ENCODE data around the gene RETSAT. TPM values are rescaled to one million over a fixed set of nuclear protein-coding genes. Genes with fewer than 3 reads are reported as not detected.

Gene RETSAT
- total and polyA plus RNA-seq, 12 donors = 20.3 to 87.4 (median 35.6) TPM

GRCh38 chr2:85378257-85378656, 23.9 kb upstream of the RETSAT start:
- Histone ChIP-seq H3K9me3 (peaks cover 0 to 18% (median 0%) of the 10 kb centered on the region in 11 donors), H3K27ac (no peak overlapping the region), H3K4me1 (no peaks in the 10 kb centered on the region), H3K27me3 (no peaks in the 10 kb centered on the region), H3K36me3 (peaks cover 0 to 91% (median 37%) of the 10 kb centered on the region in 9 donors), H3K4me3 (no peak overlapping the region)
- DNase-seq (no peak), ATAC-seq (no peak)
- WGBS, 2 donors = 89 to 91% methylated on average over 5 of the region's 5 CpGs
- intact Hi-C loops (cut with DNase I) = no loop called here
- no peak for TF ChIP-seq CTCF (IDR thresholded peaks at IDR 0.05)

- DNase-seq (no peak), ATAC-seq (no peak)
- H3K27ac ChIP-seq = no peak overlapping the region
- no peaks in the 10 kb centered on the region for H3K4me1 ChIP-seq
- H3K36me3 ChIP-seq = peaks cover 0 to 89% (median 32%) of the 10 kb centered on the region in 9 donors
- no peaks in the 10 kb centered on the region for H3K27me3 ChIP-seq
- H3K9me3 ChIP-seq = peaks cover 0 to 19% (median 0%) of the 10 kb centered on the region in 11 donors
- H3K4me3 ChIP-seq = no peak overlapping the region
- TF ChIP-seq CTCF (IDR thresholded peaks at IDR 0.05) = no peak
- 92 to 93% methylated on average over 11 of the region's 11 CpGs for WGBS, 2 donors
- intact Hi-C loops (cut with DNase I) = no loop called here
Observed at GRCh38 chr2:85377083-85377482, 22.8 kb upstream of the RETSAT start.

GRCh38 chr2:85376291-85377065, 22.1 kb upstream of the RETSAT start:
- 96 to 97% methylated on average over 5 of the region's 5 CpGs for WGBS, 2 donors
- TF ChIP-seq CTCF (IDR thresholded peaks at IDR 0.05) = no peak
- intact Hi-C loops (cut with DNase I) = no loop called here

GRCh38 chr2:85371045-85371444, 16.7 kb upstream of the RETSAT start:
- no peak for TF ChIP-seq CTCF (IDR thresholded peaks at IDR 0.05)
- intact Hi-C loops (cut with DNase I) = no loop called here
- no peaks in the 10 kb centered on the region for H3K4me1 ChIP-seq
- DNase-seq (no peak), ATAC-seq (peak in 1 of 8 donors; percentile 55)
- 98% methylated on average over 11 of the region's 11 CpGs for WGBS, 2 donors
- H3K27me3 ChIP-seq = no peaks in the 10 kb centered on the region
- H3K9me3 ChIP-seq = peaks cover 0 to 13% (median 0%) of the 10 kb centered on the region in 11 donors
- no peak overlapping the region for H3K4me3 ChIP-seq
- H3K27ac ChIP-seq = no peak overlapping the region
- H3K36me3 ChIP-seq = peaks cover 0 to 78% (median 21%) of the 10 kb centered on the region in 9 donors

More at GRCh38 chr2:85376291-85377065, 22.1 kb upstream of the RETSAT start:
- Histone ChIP-seq H3K36me3 (peaks cover 0 to 91% (median 37%) of the 10 kb centered on the region in 9 donors), H3K27me3 (no peaks in the 10 kb centered on the region), H3K4me3 (no peak overlapping the region), H3K4me1 (no peaks in the 10 kb centered on the region), H3K9me3 (peaks cover 0 to 19% (median 0%) of the 10 kb centered on the region in 11 donors), H3K27ac (no peak overlapping the region)
- no peak for ATAC-seq
- DNase-seq = no peak

Data from heart right ventricle (tissue), 16 donors.